IMR-90 (cell line): Measurements from ENCODE around the gene SARM1. TPM values are rescaled to one million over a fixed set of nuclear protein-coding genes. Genes with fewer than 3 reads are reported as not detected.

Experiments used
- ATAC-seq: fragments of 200-7000 bp; cut with Tn5 transposase; 2 replicates; pipeline ENCODE4 v1.9.1; 2020; ENCODE audit warnings: low read depth, mild to moderate bottlenecking, moderate library complexity
- BruUV-seq: library from RNA; stranded (reverse); fragments of 400-500 nt; replicated peaks from 2 replicates; lab custom pipeline; 2021; lab: Mats Ljungman, UMichigan
- CTCF ChIA-PET: fragments of 300-600 bp; formaldehyde crosslinking; extraction: SDS; loops from one replicate; lab custom pipeline; 2021; ENCODE audit warnings: antibody characterized with exemption; lab: Yijun Ruan, JAX
- POLR2A ChIA-PET: fragments of 300-600 bp; sonication (Branson Sonifier 250); formaldehyde crosslinking; loops from one replicate; lab custom pipeline; 2022; ENCODE audit warnings: antibody characterized with exemption; ENCODE audit not compliant: unreplicated experiment; lab: Charles Lee
- DNase-seq: peaks from one replicate; pipeline ENCODE4 v3.0.0; 2013
- H2AFZ ChIP-seq: replicated peaks from 2 replicates; pipeline ENCODE3; 2013; ENCODE audit warnings: low read length, mild to moderate bottlenecking; ENCODE audit not compliant: poor library complexity
- H2AK5ac ChIP-seq: 2 replicates; pipeline ENCODE4 v1.6.1; 2013; ENCODE audit warnings: low read depth, low read length, inconsistent platforms
- H2AK9ac ChIP-seq: replicated peaks from 2 replicates; pipeline ENCODE3; 2013; ENCODE audit warnings: mild to moderate bottlenecking, low read depth, low read length, moderate library complexity; ENCODE audit not compliant: poor library complexity
- H2BK120ac ChIP-seq: 2 replicates; pipeline ENCODE4 v1.6.1; 2013; ENCODE audit warnings: low read depth, low read length, inconsistent platforms
- H2BK15ac ChIP-seq: 3 replicates; pipeline ENCODE4 v1.6.1; 2013; ENCODE audit warnings: low read depth, low read length, inconsistent platforms
- H2BK20ac ChIP-seq: 2 replicates; pipeline ENCODE4 v1.6.1; 2013; ENCODE audit warnings: low read depth, mild to moderate bottlenecking, inconsistent platforms, low read length, moderate library complexity
- H2BK5ac ChIP-seq: 2 replicates; pipeline ENCODE4 v1.6.1; 2013; ENCODE audit warnings: mild to moderate bottlenecking, low read depth, low read length, inconsistent platforms; ENCODE audit not compliant: poor library complexity, severe bottlenecking
- H3K14ac ChIP-seq: replicated peaks from 2 replicates; pipeline ENCODE4 v1.6.1; 2013; ENCODE audit warnings: low read depth, low read length, inconsistent platforms
- H3K18ac ChIP-seq: 2 replicates; pipeline ENCODE4 v1.6.1; 2013; ENCODE audit warnings: low read depth, low read length, control low read depth
- H3K23ac ChIP-seq: 2 replicates; pipeline ENCODE4 v1.6.1; 2013; ENCODE audit warnings: low read depth, low read length, inconsistent platforms
- H3K27ac ChIP-seq: 2 replicates; pipeline ENCODE4 v1.5.1; 2013; ENCODE audit warnings: mild to moderate bottlenecking, control low read depth, low read length; ENCODE audit not compliant: insufficient read depth
- H3K27me3 ChIP-seq: 2 replicates; pipeline ENCODE4 v1.6.1; 2013; ENCODE audit warnings: low read length; ENCODE audit not compliant: control insufficient read depth, insufficient read depth
- H3K36me3 ChIP-seq: 2 replicates; pipeline ENCODE4 v1.6.1; 2013; ENCODE audit warnings: low read length, mixed read lengths; ENCODE audit not compliant: control insufficient read depth, insufficient read depth
- H3K4ac ChIP-seq: 2 replicates; pipeline ENCODE4 v1.6.1; 2013; ENCODE audit warnings: low read depth, low read length, inconsistent platforms
- H3K4me1 ChIP-seq: 2 replicates; pipeline ENCODE4 v1.6.1; 2013; ENCODE audit warnings: low read length, mixed read lengths; ENCODE audit not compliant: control insufficient read depth, insufficient read depth
- H3K4me2 ChIP-seq: 2 replicates; pipeline ENCODE4 v1.6.1; 2013; ENCODE audit warnings: low read depth, mild to moderate bottlenecking, control low read depth, low read length, moderate library complexity
- H3K4me3 ChIP-seq: 2 replicates; pipeline ENCODE4 v1.5.1; 2013; ENCODE audit warnings: low read depth, mild to moderate bottlenecking, control low read depth, low read length, moderate library complexity; ENCODE audit not compliant: insufficient read depth
- H3K56ac ChIP-seq: 2 replicates; pipeline ENCODE4 v1.6.1; 2013; ENCODE audit warnings: low read length, inconsistent platforms; ENCODE audit not compliant: insufficient read depth; ENCODE audit errors: extremely low read depth
- H3K79me1 ChIP-seq, 2 experiments: 2 replicates each; pipeline ENCODE4 v1.6.1; 2013; ENCODE audit warnings: low read length in 2 of 2, inconsistent platforms in 1 of 2, low read depth in 1 of 2
- H3K9ac ChIP-seq: 2 replicates; pipeline ENCODE4 v1.6.1; 2013; ENCODE audit warnings: low read depth, low read length, control low read depth
- H3K9me1 ChIP-seq: 2 replicates; pipeline ENCODE4 v1.6.1; 2013; ENCODE audit warnings: low read length, inconsistent platforms; ENCODE audit not compliant: insufficient read depth
- H3K9me3 ChIP-seq: 2 replicates; pipeline ENCODE4 v1.6.1; 2013; ENCODE audit warnings: low read length; ENCODE audit not compliant: control insufficient read depth, insufficient read depth
- H4K20me1 ChIP-seq: 2 replicates; pipeline ENCODE4 v1.6.1; 2013; ENCODE audit warnings: low read length, inconsistent platforms; ENCODE audit not compliant: insufficient read depth
- H4K5ac ChIP-seq: 2 replicates; pipeline ENCODE4 v1.6.1; 2013; ENCODE audit warnings: mild to moderate bottlenecking, low read depth, low read length, control low read depth
- H4K8ac ChIP-seq, 2 experiments: 2 replicates each; pipeline ENCODE4 v1.6.1; 2013; ENCODE audit warnings: low read depth in 2 of 2, low read length in 2 of 2, control low read depth in 1 of 2, inconsistent platforms in 1 of 2
- H4K91ac ChIP-seq: 2 replicates; pipeline ENCODE4 v1.6.1; 2013; ENCODE audit warnings: low read depth, low read length, inconsistent platforms; ENCODE audit not compliant: insufficient read depth
- CTCF ChIP-seq: conservative IDR thresholded peaks from 2 replicates; pipeline ENCODE4 v1.5.1; 2012; ENCODE audit warnings: mild to moderate bottlenecking, low read depth, low read length, improper control_type of control experiment
- RAD21 ChIP-seq: IDR thresholded peaks from 2 replicates; pipeline ENCODE4 v1.6.1; 2012; ENCODE audit warnings: low read length, improper control_type of control experiment
- RCOR1 ChIP-seq: IDR thresholded peaks from 2 replicates; pipeline ENCODE4 v1.6.1; 2012; ENCODE audit warnings: mild to moderate bottlenecking, low read length, improper control_type of control experiment; ENCODE audit not compliant: insufficient replicate concordance
- SMC3 ChIP-seq: fragments of 150-350 bp; IDR thresholded peaks from 2 replicates; pipeline ENCODE4 v1.6.1; 2016; ENCODE audit warnings: low read depth, mild to moderate bottlenecking, antibody characterized with exemption, low read length, moderate library complexity
- WGBS, 2 experiments: methylation state at CpG; one replicate each; pipeline versions ENCODE4 v1.1.5 to v1.1.7; 2013; ENCODE audit warnings: missing lambda C conversion rate in 2 of 2; ENCODE audit not compliant: insufficient read length in 1 of 2; ENCODE audit errors: extremely low coverage in 2 of 2; 5-methylcytosine and 5-hydroxymethylcytosine counted together
- dilution Hi-C: fragments of 300-500 bp; cut with HindIII; formaldehyde crosslinking; loops from one replicate; pipeline ENCODE4 v1.14.3; 2018; ENCODE audit warnings: low sequenced_read_pairs; ENCODE audit not compliant: unreplicated experiment
- in situ Hi-C: fragments of 300-500 bp; cut with MboI; formaldehyde crosslinking; loops from 3 replicates; pipeline ENCODE4 v1.14.3; 2019; ENCODE audit warnings: low sequenced_read_pairs, inconsistent platforms, mixed read lengths
- intact Hi-C: fragments of 100-400 bp; cut with micrococcal nuclease; formaldehyde crosslinking; loops from 2 replicates; pipeline ENCODE4 v1.10.0; 2022
- polyA plus RNA-seq, 3 experiments: library from polyadenylated mRNA; depleted of rRNA; stranded (reverse); fragments of >200 nt; gene quantifications; 2 replicates each; pipeline ENCODE4 v1.2.3, GENCODE V29; 2012; ENCODE audit warnings: low replicate concordance in 1 of 3
- total RNA-seq: library from RNA; depleted of rRNA; stranded (reverse); fragments of >200 nt; gene quantifications from 2 replicates; pipeline ENCODE4 v1.2.3, GENCODE V29; 2012

The SARM1 gene
- total and polyA plus RNA-seq, 2 of the 4 experiments (the other 2 are of a cell fraction): 3.4 to 11.4 TPM

GRCh38 chr17:28416703-28417311 lies 45.3 kb downstream of the SARM1 start:
- ATAC-seq: peak; percentile 95
- BruUV-seq: no TSS peak

More at GRCh38 chr17:28416703-28417311, 45.3 kb downstream of the SARM1 start:
- Histone ChIP-seq H3K9ac (no peak overlapping the region), H4K8ac (no peak overlapping the region), H2BK5ac (no peak overlapping the region), H2AK5ac (no peak overlapping the region), H3K4me3 (no peak overlapping the region), H2AK9ac (no peak overlapping the region), H3K9me3 (no peaks in the 10 kb centered on the region), H3K18ac (no peak overlapping the region), H3K4ac (no peak overlapping the region), H4K5ac (no peak overlapping the region), H3K27ac (no peak overlapping the region), H2AFZ (peak overlapping the region; percentile 3), H3K36me3 (no peaks in the 10 kb centered on the region), H2BK120ac (no peak overlapping the region), H3K56ac (no peak overlapping the region), H3K4me2 (no peak overlapping the region), H3K23ac (no peak overlapping the region), H3K27me3 (peaks cover 24% of the 10 kb centered on the region), H3K4me1 (no peaks in the 10 kb centered on the region), H3K14ac (no peak overlapping the region), H3K9me1 (no peaks in the 10 kb centered on the region), H4K91ac (no peak overlapping the region), H2BK15ac (no peak overlapping the region), H4K20me1 (no peaks in the 10 kb centered on the region), H2BK20ac (no peak overlapping the region), H3K79me1 (no peaks in the 10 kb centered on the region)
- 21% methylated on average over 5 of the region's 13 CpGs; no CpG with 5 or more reads in 1 of the 2 experiments for WGBS, 2 experiments
- dilution Hi-C loops: no loop called here
- intact Hi-C loops: loop anchor here (2.0 kb wide), 1 partner anchor 68 kb away; no protein-coding TSS in a partner anchor
- in situ Hi-C loops: no loop called here
- TF ChIP-seq RAD21 (peak; percentile 52), CTCF (peak; percentile 69), RCOR1 (no peak), SMC3 (peak; percentile 52)
- peak; percentile 59 for DNase-seq
- POLR2A ChIA-PET: no interaction called here
- CTCF ChIA-PET: interaction anchor here (0.6 to 1.3 kb wide), 9 partner anchors 10 to 523 kb away, joined by 3 to 6 read pairs (median 3); partner anchors contain the start of genes LYRM9 and SLC46A1
